ENCODE results near the gene GMCL2.

The GMCL2 gene

DNA sequence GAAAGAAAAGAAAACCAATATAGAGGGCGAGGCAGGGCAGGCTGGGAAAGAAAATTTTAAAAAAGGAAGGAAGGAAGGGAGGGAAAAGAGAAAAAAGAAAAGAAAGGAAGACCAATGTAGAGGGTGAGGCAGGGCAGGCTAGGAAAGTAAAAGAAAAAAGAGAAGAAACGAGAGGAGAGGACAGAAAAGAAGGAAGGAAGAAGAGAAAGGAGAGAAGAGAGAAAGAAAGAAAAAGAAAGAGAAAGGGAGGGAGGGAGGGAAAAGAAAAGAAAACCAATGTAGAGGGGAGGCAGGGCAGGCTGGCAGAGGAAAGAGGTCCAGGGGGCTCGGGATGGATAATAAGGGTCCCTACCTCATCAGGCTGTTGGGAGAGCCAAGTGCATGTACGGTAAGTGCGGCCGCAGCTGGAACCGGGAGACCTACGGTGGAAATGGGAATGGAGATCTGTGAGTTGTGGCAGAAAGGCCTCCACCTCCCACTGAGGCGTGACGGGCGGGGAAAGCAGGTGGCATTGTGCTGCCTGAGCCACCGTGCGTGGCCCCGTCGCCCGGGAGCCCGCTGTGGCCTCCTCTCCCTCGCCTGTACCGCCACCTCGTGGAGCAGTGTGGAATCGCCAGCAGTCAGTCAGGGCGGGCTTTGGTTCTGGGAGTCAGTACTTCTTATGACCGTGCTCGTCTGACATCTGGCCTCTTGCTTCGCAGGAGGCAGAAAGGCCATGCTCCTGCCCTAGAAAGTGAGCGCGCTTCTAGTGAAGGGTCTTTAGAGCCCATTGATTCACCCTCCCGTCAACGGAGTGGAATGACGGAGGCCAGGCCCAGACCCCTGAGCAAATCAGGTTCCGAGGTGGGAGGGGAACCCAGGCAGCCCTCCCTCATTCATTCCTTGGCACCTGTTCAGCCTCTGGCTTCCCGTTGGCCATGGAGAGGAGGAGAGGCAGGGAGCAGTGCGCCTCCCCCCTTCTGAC is 23.1 kb downstream of the GMCL2 start:
- Histone ChIP-seq H3K9me3 (ENCODE audit: severe bottlenecking) (no peaks in the 10 kb centered on the region), H3K27ac (no peak overlapping the region), H3K27me3 (ENCODE audit: insufficient read depth, low read depth, severe bottlenecking) (no peaks in the 10 kb centered on the region), H3K36me3 (no peaks in the 10 kb centered on the region), H3K4me3 (ENCODE audit: low read depth, low read length) (no peak overlapping the region)
- TF ChIP-seq, protein P1, sequence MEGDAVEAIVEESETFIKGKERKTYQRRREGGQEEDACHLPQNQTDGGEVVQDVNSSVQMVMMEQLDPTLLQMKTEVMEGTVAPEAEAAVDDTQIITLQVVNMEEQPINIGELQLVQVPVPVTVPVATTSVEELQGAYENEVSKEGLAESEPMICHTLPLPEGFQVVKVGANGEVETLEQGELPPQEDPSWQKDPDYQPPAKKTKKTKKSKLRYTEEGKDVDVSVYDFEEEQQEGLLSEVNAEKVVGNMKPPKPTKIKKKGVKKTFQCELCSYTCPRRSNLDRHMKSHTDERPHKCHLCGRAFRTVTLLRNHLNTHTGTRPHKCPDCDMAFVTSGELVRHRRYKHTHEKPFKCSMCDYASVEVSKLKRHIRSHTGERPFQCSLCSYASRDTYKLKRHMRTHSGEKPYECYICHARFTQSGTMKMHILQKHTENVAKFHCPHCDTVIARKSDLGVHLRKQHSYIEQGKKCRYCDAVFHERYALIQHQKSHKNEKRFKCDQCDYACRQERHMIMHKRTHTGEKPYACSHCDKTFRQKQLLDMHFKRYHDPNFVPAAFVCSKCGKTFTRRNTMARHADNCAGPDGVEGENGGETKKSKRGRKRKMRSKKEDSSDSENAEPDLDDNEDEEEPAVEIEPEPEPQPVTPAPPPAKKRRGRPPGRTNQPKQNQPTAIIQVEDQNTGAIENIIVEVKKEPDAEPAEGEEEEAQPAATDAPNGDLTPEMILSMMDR (IDR thresholded peaks at IDR 0.05; ENCODE audit: low read depth, low read length) = peak; percentile 88
- peak; percentile 82 for DNase-seq

- H3K36me3 ChIP-seq = no peaks in the 10 kb centered on the region
- H3K27me3 ChIP-seq (ENCODE audit: insufficient read depth, low read depth, severe bottlenecking) = no peaks in the 10 kb centered on the region
- peak; percentile 76 for DNase-seq
- H3K4me3 ChIP-seq (ENCODE audit: low read depth, low read length) = no peak overlapping the region
- no peak overlapping the region for H3K27ac ChIP-seq
- H3K9me3 ChIP-seq (ENCODE audit: severe bottlenecking) = no peaks in the 10 kb centered on the region
- TF ChIP-seq, protein P1 (IDR thresholded peaks at IDR 0.05; ENCODE audit: low read depth, low read length) = no peak
Measured at GRCh38 chr5:178162481-178162880, 24.7 kb downstream of the GMCL2 start.

DNA sequence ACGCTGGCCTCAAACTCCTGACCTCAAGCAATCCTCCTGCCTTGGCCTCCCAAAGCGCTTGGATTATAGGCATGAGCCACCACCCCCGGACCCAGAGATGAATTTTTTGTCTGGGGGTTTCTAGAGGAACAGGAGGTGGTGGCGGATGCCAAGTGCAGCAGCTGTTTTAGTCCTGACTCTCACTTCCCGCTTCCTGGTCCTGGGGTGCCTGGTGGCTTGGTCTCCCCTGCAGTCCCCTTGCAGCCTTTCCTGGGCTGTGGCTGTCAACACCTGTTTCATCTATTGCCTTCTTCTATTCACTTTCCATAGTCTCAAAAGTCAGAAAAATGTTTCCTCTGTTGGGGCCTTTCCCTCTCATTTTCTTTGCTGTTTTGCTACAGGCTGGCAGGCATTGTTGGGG is 27.0 kb downstream of the GMCL2 start:
- H3K36me3 ChIP-seq = no peaks in the 10 kb centered on the region
- no peak overlapping the region for H3K4me3 ChIP-seq (ENCODE audit: low read depth, low read length)
- no peaks in the 10 kb centered on the region for H3K9me3 ChIP-seq (ENCODE audit: severe bottlenecking)
- no peak overlapping the region for H3K27ac ChIP-seq
- TF ChIP-seq, protein P1 (IDR thresholded peaks at IDR 0.05; ENCODE audit: low read depth, low read length) = no peak
- DNase-seq = no peak
- no peaks in the 10 kb centered on the region for H3K27me3 ChIP-seq (ENCODE audit: insufficient read depth, low read depth, severe bottlenecking)

DNA sequence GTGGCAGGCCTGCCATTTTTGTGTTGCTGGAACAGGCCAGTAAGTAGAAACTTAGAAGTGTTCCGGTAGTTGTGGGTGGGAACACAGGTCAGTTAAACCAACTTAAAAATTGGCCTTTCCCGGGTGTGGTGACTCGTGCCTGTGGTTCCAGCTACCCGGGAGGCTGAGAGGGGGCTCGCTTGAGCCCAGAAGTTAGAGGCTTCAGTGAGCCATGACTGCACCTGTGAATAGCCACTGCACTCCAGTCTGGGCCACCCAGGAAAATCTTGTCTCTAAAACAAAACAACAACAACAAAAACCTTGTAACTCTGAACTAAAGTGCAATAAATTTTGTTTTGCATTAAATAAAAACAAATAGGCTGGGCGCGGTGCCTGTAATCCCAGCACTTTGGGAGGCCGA is 32.1 kb downstream of the GMCL2 start:
- peaks cover 5% of the 10 kb centered on the region for H3K36me3 ChIP-seq
- no peak overlapping the region for H3K27ac ChIP-seq

GRCh38 chr5:178153530-178154340 is 33.4 kb downstream of the GMCL2 start, which contains the start of gene NHP2:
Gene NHP2, minus strand, starts transcription at chr5:178153885. Its CDS starts 68 bp downstream, at chr5:178153817.
- no peaks in the 10 kb centered on the region for H3K27me3 ChIP-seq (ENCODE audit: insufficient read depth, low read depth, severe bottlenecking)
- H3K9me3 ChIP-seq (ENCODE audit: severe bottlenecking) = no peaks in the 10 kb centered on the region
- peak within 1 kb of the TSS; percentile 72 for H3K4me3 ChIP-seq (ENCODE audit: low read depth, low read length)
- peak; percentile 94 for DNase-seq
- H3K27ac ChIP-seq = peak within 1 kb of the TSS; percentile 53
- peaks cover 8% of the 10 kb centered on the region for H3K36me3 ChIP-seq
- TF ChIP-seq, protein P1 (IDR thresholded peaks at IDR 0.05; ENCODE audit: low read depth, low read length) = no peak

More for the DNA sequence above, 32.1 kb downstream of the GMCL2 start:
- H3K4me3 ChIP-seq (ENCODE audit: low read depth, low read length) = no peak overlapping the region
- no peak for DNase-seq
- no peaks in the 10 kb centered on the region for H3K9me3 ChIP-seq (ENCODE audit: severe bottlenecking)
- no peaks in the 10 kb centered on the region for H3K27me3 ChIP-seq (ENCODE audit: insufficient read depth, low read depth, severe bottlenecking)
- TF ChIP-seq, protein P1 (IDR thresholded peaks at IDR 0.05; ENCODE audit: low read depth, low read length) = no peak

Measured in WERI-Rb-1 (cell line).